Measurements from ENCODE around the gene CBX1. TPM values are rescaled to one million over a fixed set of nuclear protein-coding genes. Genes with fewer than 3 reads are reported as not detected.

Gene CBX1
- total RNA-seq, 2 experiments from 2014 or later = 61.6 to 63.0 TPM

DNA sequence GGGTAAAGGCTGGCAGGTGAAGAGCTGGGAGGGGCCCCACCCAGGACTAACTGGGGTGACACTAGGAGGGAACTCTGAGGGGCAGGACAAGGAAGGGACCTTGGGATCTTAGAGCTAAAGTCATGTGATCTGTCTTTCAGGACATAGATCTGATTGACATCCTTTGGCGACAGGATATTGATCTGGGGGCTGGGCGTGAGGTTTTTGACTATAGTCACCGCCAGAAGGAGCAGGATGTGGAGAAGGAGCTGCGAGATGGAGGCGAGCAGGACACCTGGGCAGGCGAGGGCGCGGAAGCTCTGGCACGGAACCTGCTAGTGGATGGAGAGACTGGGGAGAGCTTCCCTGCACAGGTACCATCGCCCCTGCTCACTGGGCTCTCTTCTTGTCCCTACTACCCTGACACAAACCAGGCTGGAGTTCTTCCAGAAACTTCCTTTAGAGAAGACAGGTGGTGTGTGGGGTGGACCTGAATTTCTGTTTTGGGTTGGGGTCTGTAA lies 45.0 kb downstream of the CBX1 start:
- H3K36me3 Mint-ChIP-seq (ENCODE audit: low read depth) = peaks cover 70% of the 10 kb centered on the region
- DNase-seq = peak; percentile 49
- CTCF ChIA-PET = interaction anchor here (0.6 to 1.7 kb wide), 14 partner anchors 9 to 200 kb away, joined by 3 to 9 read pairs (median 4); partner anchors contain the start of gene CDK5RAP3
- H3K4me1 Mint-ChIP-seq (ENCODE audit: low read depth) = peaks cover 69% of the 10 kb centered on the region
- peak overlapping the region; percentile 99 for H3K27ac Mint-ChIP-seq
- intact Hi-C loops (cut with micrococcal nuclease) = loop anchor here (1.0 kb wide), 1 partner anchor 8 kb away; the partner anchor contains the start of gene NFE2L1
- H3K9me3 Mint-ChIP-seq = no peaks in the 10 kb centered on the region
- H3K4me3 Mint-ChIP-seq = peak overlapping the region; percentile 63
- H3K27me3 Mint-ChIP-seq (ENCODE audit: low read depth) = no peaks in the 10 kb centered on the region

GRCh38 chr17:48055531-48056245 lies 45.6 kb downstream of the CBX1 start:
- peaks cover 75% of the 10 kb centered on the region for H3K4me1 Mint-ChIP-seq (ENCODE audit: low read depth)
- peak; percentile 90 for DNase-seq
- H3K27me3 Mint-ChIP-seq (ENCODE audit: low read depth) = no peaks in the 10 kb centered on the region
- no peaks in the 10 kb centered on the region for H3K9me3 Mint-ChIP-seq
- H3K4me3 Mint-ChIP-seq = peak overlapping the region; percentile 63
- peaks cover 73% of the 10 kb centered on the region for H3K36me3 Mint-ChIP-seq (ENCODE audit: low read depth)
- intact Hi-C loops (cut with micrococcal nuclease) = loop anchor here (1.0 kb wide), 1 partner anchor 7 kb away; the partner anchor contains the start of gene NFE2L1
- CTCF ChIA-PET = interaction anchor here (0.6 to 1.7 kb wide), 18 partner anchors 10 to 1553 kb away, joined by 3 to 9 read pairs (median 4); partner anchors contain the start of gene CDK5RAP3
- H3K27ac Mint-ChIP-seq = peak overlapping the region; percentile 99

- H3K36me3 Mint-ChIP-seq (ENCODE audit: low read depth) = peaks cover 73% of the 10 kb centered on the region
- DNase-seq = no peak
- CTCF ChIA-PET = interaction anchor here (0.8 to 0.9 kb wide), 2 partner anchors 11 to 213 kb away, joined by 3 read pairs; partner anchors contain the start of gene SCRN2
- H3K4me3 Mint-ChIP-seq = no peak overlapping the region
- H3K27ac Mint-ChIP-seq = peak overlapping the region; percentile 99
- H3K9me3 Mint-ChIP-seq = no peaks in the 10 kb centered on the region
- H3K4me1 Mint-ChIP-seq (ENCODE audit: low read depth) = peaks cover 81% of the 10 kb centered on the region
- no peaks in the 10 kb centered on the region for H3K27me3 Mint-ChIP-seq (ENCODE audit: low read depth)
- intact Hi-C loops (cut with micrococcal nuclease) = no loop called here
Observed at GRCh38 chr17:48054238-48055185, 46.8 kb downstream of the CBX1 start.

- Mint-ChIP-seq H3K27me3 (ENCODE audit: low read depth) (no peaks in the 10 kb centered on the region), H3K4me1 (ENCODE audit: low read depth) (peaks cover 84% of the 10 kb centered on the region), H3K27ac (peak overlapping the region; percentile 88), H3K36me3 (ENCODE audit: low read depth) (peaks cover 70% of the 10 kb centered on the region), H3K4me3 (no peak overlapping the region), H3K9me3 (no peaks in the 10 kb centered on the region)
- CTCF ChIA-PET = interaction anchor here (0.7 to 1.0 kb wide), 2 partner anchors 11 to 28 kb away, joined by 3 read pairs; no protein-coding TSS in a partner anchor
- intact Hi-C loops (cut with micrococcal nuclease) = no loop called here
- no peak for DNase-seq
Observed at GRCh38 chr17:48053758-48054237, 47.5 kb downstream of the CBX1 start.

DNA sequence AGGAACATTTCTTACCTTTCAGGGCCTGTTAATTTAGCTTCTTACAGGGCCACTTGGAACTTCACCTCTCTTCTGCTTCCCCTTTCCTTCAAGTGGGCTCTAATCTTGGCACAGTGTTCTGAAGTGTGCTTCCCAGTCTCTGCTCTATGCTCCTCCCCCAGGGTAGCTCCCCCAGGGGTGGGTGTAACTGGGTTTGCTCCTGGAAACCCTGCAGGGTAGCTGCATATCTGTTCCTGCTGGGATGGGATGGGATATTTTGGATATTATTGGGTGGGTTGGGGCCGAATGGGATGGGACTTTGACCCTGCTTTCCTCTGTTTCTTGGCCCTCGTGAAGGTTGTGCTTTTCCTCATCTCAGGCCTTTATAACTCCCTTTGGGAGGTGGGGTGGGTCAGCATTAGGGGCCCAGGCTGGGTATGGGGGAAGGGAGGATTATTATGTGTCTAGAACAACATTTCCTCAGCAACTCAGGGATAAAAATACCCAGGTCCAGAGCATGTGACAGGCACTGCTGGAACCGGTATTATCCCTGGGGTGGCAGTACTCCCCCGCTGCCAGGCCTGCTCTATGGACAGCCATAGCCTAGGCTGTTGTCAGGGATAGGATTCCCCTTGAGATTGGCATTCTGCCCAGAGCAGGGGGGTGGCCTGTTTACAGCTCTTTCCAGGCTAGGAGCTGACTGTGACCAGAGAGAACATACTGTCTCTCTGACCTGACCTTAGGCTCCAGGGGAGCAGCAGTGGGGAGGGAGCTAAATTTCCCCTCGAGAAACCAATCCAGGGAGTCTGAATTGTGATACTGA lies 48.1 kb downstream of the CBX1 start:
- Mint-ChIP-seq H3K27me3 (ENCODE audit: low read depth) (no peaks in the 10 kb centered on the region), H3K36me3 (ENCODE audit: low read depth) (peaks cover 64% of the 10 kb centered on the region), H3K9me3 (no peaks in the 10 kb centered on the region), H3K4me3 (no peak overlapping the region), H3K4me1 (ENCODE audit: low read depth) (peaks cover 83% of the 10 kb centered on the region), H3K27ac (peak overlapping the region; percentile 88)
- peak; percentile 22 for DNase-seq
- CTCF ChIA-PET = interaction anchor here (0.7 to 1.3 kb wide), 4 partner anchors 11 to 28 kb away, joined by 3 to 6 read pairs (median 4); no protein-coding TSS in a partner anchor
- intact Hi-C loops (cut with micrococcal nuclease) = no loop called here

DNA sequence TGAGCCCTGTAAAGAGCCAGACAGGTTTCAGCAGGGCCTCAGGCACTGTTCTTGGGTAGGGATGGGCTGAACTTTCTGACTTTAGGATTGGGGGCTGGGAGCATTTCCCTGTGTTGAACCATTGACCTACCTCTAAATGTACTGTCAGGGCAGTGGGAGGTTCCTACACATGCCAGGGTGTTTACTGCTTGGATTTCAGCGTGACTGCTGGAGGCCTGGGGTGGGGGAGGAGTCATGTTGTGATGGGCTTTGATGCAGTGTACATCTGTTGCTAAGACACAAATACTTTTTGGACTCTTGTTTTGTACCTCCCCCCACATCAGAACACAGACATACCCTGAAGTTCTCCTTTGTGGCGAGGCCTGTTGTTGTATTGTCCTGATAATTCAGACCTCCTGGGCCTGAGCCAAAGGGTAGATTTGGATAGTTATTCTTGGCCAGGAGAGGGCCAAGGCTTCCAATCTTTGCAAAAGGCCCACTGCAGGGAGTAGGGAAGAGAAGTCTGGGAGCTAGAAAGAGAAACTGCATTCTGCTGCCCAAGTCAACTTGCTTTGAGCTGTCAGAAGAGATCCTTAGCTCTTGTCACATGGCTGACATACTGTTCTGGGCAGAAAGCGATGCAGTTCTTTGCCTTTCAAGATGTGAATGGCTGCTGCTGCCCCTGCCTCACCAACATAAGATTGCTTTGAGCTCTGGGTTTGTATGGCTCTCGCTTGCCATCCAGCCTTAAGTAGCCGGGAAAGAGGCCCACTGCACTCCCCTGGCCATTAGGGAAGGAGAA lies 49.4 kb downstream of the CBX1 start:
- CTCF ChIA-PET = interaction anchor here (1.3 kb wide), 1 partner anchor 25 kb away, joined by 6 read pairs; no protein-coding TSS in a partner anchor
- intact Hi-C loops (cut with micrococcal nuclease) = no loop called here
- Mint-ChIP-seq H3K27ac (peak overlapping the region; percentile 63), H3K9me3 (no peaks in the 10 kb centered on the region), H3K36me3 (ENCODE audit: low read depth) (peaks cover 54% of the 10 kb centered on the region), H3K27me3 (ENCODE audit: low read depth) (no peaks in the 10 kb centered on the region), H3K4me3 (no peak overlapping the region), H3K4me1 (ENCODE audit: low read depth) (peaks cover 73% of the 10 kb centered on the region)
- no peak for DNase-seq

DNA sequence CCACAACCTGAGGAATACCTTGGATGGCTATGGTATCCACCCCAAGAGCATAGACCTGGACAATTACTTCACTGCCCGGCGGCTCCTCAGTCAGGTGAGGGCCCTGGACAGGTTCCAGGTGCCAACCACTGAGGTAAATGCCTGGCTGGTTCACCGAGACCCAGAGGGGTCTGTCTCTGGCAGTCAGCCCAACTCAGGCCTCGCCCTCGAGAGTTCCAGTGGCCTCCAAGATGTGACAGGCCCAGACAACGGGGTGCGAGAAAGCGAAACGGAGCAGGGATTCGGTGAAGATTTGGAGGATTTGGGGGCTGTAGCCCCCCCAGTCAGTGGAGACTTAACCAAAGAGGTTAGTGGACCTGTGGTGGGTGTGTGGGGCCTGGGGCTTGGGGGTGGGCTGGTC lies 50.0 kb downstream of the CBX1 start:
- H3K9me3 Mint-ChIP-seq = no peaks in the 10 kb centered on the region
- peaks cover 72% of the 10 kb centered on the region for H3K4me1 Mint-ChIP-seq (ENCODE audit: low read depth)
- DNase-seq = no peak
- intact Hi-C loops (cut with micrococcal nuclease) = no loop called here
- H3K4me3 Mint-ChIP-seq = no peak overlapping the region
- peaks cover 51% of the 10 kb centered on the region for H3K36me3 Mint-ChIP-seq (ENCODE audit: low read depth)
- CTCF ChIA-PET = interaction anchor here (0.8 kb wide), 1 partner anchor 14 kb away, joined by 3 read pairs; no protein-coding TSS in a partner anchor
- H3K27me3 Mint-ChIP-seq (ENCODE audit: low read depth) = no peaks in the 10 kb centered on the region
- H3K27ac Mint-ChIP-seq = no peak overlapping the region

- intact Hi-C loops (cut with micrococcal nuclease) = loop anchor here (1.0 to 5.0 kb wide), 9 partner anchors 8 to 1144 kb away; partner anchors contain the start of genes CBX1, CDK5RAP3, COPZ2 and KPNB1
- peak overlapping the region; percentile 99 for H3K4me3 Mint-ChIP-seq
- H3K36me3 Mint-ChIP-seq (ENCODE audit: low read depth) = peaks cover 42% of the 10 kb centered on the region
- H3K27me3 Mint-ChIP-seq (ENCODE audit: low read depth) = no peaks in the 10 kb centered on the region
- no peaks in the 10 kb centered on the region for H3K9me3 Mint-ChIP-seq
- peaks cover 58% of the 10 kb centered on the region for H3K4me1 Mint-ChIP-seq (ENCODE audit: low read depth)
- H3K27ac Mint-ChIP-seq = peak overlapping the region; percentile 98
- DNase-seq = peak; percentile 37
- CTCF ChIA-PET = interaction anchor here (0.7 to 2.5 kb wide), 5 partner anchors 12 to 78 kb away, joined by 3 to 25 read pairs (median 4); partner anchors contain the start of gene CDK5RAP3
Observed at GRCh38 chr17:48048384-48049126, 52.7 kb downstream of the CBX1 start.

DNA sequence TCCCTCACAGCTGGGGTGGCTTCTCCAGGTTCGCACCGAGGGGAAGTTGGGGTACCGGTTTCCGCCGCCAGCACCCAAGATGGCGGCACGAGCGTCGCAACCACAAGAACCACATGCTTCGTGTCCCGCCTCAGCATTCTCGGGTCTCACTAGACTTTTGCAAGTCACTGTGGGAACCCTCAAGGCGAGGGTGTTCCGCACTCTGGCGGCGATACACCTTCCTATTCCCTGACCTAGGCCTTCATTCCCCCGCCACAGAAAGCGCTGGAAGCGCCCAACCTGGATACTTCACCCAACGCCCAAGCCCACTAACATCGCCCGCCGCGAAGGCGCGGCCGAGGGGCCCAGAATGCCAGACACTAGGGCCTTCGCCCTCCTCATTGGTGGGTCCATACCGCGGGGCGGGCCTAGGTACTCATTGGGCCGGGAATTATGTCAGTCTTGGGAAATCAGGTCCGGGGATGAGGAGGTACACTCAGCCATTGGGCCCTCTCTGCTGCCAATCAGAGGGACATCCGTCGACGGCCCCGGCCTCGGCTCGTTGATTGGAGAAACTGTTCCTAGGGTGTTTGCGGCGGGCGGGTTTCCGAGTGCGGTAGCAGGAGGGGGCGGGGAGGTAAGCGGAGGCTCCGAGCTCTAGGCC lies 53.4 kb downstream of the CBX1 start, which contains the start of gene NFE2L1:
Gene NFE2L1, plus strand, starts transcription at position 619 of the 643 bp plus-strand sequence. CDS start 2,760 bp downstream, outside the sequence.
- Mint-ChIP-seq H3K9me3 (no peaks in the 10 kb centered on the region), H3K27ac (peak within 1 kb of the TSS; percentile 98), H3K36me3 (ENCODE audit: low read depth) (peaks cover 37% of the 10 kb centered on the region), H3K4me3 (peak within 1 kb of the TSS; percentile 99), H3K27me3 (ENCODE audit: low read depth) (no peaks in the 10 kb centered on the region), H3K4me1 (ENCODE audit: low read depth) (peaks cover 51% of the 10 kb centered on the region)
- intact Hi-C loops (cut with micrococcal nuclease) = loop anchor here (1.0 to 5.0 kb wide), 9 partner anchors 8 to 1144 kb away; partner anchors contain the start of genes CBX1, CDK5RAP3, COPZ2 and KPNB1
- peak; percentile 100 for DNase-seq
- CTCF ChIA-PET = interaction anchor here (0.7 to 2.5 kb wide), 9 partner anchors 12 to 198 kb away, joined by 3 to 25 read pairs (median 4); partner anchors contain the start of gene CDK5RAP3

Data from activated naive CD4-positive, alpha-beta T cell treated with anti-CD3 and anti-CD28 coated beads for 36 hours (primary cell).